ENCODE results near the gene OR51A2.
"Not testable (repeated sequence)": the region's sequence is repeated elsewhere in the genome, so short reads cannot be mapped to it uniquely, and the experiment has no call there.

OR51A2 gene, protein sequence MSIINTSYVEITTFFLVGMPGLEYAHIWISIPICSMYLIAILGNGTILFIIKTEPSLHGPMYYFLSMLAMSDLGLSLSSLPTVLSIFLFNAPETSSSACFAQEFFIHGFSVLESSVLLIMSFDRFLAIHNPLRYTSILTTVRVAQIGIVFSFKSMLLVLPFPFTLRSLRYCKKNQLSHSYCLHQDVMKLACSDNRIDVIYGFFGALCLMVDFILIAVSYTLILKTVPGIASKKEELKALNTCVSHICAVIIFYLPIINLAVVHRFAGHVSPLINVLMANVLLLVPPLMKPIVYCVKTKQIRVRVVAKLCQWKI

DNA sequence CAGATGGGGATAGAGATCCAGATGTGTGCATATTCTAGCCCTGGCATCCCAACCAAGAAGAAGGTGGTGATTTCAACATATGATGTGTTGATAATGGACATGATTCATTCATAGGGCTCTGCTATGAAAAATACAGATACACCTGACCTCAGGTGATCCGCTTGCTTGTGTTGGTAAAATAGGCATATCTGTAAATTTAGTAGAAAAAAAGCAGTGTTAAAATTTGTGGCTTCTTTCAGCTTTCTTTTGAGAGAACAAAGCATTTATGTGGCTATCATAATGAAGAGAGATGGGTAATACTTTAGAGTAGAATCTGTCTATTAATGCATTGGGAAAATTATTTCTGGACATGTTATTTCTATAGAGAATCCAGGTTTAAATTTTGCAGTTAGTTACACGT, at the start of gene OR51A2:
Gene OR51A2 (minus strand): TSS at position 101 of the 400 bp plus-strand sequence. CDS start 0 bp downstream, at position 101.
- DNase-seq, result not testable (repeated sequence)

DNA sequence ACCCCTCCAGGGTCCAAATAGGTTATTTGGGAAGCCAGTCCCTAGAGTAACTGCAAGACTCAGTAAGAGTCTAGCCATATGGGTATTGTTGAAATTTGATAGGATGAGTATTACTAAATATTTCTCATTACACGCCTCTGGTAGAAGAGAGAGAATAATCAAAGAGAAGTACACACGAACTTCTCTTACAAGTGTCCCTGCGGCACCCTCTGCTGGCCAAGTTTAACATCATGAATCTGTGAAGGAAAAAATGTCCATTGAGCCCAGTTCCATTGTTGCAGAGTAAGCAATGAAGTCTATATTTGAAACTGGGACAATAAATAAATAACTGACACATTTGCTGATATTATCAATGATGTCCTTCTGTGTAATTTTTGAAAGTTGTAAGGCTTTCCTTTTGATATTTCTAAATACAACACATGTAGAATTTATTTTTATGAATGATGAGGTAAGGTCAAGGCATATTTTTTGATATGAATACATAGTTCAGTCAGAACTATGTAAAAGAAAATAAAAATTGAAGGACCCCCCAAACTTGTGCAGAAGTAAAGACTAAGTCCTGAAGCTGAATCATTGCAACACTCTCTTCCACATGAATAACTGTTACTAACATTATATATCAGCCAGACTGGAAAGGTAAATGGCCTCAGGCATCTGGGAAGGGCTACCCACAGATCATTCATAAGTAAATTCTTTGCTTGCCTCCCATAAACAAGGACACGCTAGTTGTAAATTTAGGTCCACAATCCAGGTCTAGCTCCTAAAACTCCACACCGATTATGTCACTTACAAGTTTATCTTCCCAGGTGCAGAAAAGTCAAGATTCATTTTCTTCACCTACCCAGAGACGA, 49.1 kb upstream of the OR51A2 start:
- peak; percentile 82 for DNase-seq

DNA sequence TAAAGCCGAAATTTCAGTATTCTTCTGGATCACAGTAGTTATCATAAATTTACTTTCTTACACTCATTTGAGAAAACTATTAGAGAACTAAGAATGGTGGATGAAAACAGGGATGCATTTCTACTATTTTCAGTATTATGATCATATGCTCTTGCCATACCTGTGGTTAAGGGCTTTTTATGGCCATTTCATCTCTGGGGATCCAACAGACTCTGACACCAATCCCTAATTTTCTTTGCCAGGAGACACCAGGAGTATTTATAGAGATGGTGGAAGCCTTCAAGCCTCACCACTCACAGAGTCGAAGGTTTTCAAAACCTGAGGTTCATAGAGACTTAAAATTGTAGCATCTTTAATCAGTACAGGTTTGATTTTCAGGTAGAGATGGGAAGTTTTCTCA, 39.0 kb upstream of the OR51A2 start, which contains the start of gene OR51L1:
Gene OR51L1 (plus strand): TSS at position 301 of the 400 bp plus-strand sequence. CDS start 4,132 bp downstream, outside the sequence.
- DNase-seq, result no peak

DNA sequence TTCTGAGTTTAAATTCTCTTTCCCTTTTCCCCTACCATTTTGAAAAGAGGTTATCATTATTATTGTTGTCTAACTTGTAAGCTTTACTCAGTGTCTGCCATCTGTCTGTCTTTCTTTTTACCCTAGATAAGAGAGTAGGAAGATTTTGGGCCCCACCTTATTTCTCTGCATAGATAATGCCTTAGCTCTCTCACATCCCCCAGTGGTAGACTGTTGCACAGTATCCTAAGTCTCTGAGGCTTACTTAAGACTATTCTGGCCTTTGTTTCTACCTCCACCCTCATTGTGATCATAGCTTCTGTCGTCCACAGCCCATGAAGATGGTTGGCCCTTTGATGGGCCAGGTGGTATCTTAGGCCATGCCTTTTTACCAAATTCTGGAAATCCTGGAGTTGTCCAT, 35.5 kb upstream of the OR51A2 start:
- peak; percentile 71 for DNase-seq

DNA sequence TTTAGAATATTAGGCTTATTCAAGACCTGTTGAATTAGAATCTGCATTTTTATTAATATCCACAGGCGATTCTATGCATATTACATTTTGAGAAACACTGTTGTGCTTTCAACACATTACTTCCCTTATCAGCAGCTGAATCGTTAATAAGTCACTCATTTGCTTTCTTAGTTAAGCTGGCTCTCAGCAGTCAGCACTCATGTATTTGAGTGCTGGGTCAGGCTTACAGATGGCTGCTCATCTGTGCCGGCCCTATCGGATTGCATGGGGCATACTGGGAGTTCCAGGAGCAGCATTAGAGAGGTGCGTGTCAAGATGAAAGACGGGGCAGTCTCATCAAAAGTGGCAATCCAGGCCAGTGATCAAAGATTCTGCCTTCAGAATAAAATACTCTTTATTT, 28.3 kb upstream of the OR51A2 start:
- DNase-seq, result no peak

DNA sequence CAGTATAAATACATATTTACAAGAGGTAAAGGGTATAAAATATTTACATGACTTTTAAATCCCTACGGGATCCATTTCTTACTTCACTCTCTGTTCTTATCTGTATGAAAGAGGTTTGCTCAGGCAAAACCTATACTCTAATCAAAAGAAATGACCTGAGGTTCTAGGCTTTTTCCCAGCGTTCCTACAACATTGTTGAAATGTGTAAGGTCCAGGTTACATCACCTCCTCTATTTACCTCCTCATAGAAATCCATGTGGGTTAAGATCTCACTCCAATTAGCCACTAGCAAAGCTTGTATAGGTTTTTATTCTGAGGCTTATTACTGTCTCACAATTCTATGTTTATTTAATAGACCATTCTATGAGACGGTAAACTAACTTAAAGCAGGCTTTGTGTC, 27.2 kb upstream of the OR51A2 start:
- DNase-seq, result no peak

DNA sequence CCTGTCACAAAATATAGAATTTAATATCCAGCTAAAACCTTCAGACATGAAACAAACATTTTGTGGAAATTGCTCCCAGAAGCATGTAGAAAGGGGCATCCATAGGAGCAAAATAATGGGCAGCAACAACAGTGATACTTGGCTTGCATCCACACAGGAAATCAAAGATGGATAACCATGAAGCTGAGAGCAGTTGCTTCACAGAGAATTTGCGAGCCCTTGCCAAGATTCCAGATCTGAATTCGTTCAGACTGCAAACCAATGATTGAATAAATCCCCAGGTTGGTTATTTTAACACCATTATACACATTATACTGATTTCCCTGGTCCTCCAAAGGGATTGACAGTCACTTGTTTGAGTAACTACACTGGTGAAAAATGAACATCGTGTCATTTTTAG, 23.5 kb upstream of the OR51A2 start:
- DNase-seq, result no peak

DNA sequence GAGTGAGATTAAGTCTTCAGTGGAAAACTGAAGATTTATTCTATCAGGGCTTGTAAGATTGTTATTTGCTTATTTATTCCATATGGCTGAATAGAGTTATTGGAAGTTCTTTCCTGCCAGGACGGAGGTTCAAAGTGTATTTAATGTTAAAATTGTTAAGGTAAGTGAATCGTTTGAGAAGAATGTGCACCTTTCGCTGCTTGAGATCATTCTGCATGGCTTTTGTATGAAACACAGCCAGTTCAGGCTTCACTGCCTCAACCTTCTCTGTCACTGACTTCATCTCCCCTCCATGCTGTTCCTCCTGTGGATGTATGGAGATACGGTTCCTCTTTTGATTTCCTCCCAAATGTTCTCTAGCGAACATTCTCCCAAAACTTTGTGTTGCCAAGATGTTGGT, 19.9 kb upstream of the OR51A2 start:
- DNase-seq, result no peak

DNA sequence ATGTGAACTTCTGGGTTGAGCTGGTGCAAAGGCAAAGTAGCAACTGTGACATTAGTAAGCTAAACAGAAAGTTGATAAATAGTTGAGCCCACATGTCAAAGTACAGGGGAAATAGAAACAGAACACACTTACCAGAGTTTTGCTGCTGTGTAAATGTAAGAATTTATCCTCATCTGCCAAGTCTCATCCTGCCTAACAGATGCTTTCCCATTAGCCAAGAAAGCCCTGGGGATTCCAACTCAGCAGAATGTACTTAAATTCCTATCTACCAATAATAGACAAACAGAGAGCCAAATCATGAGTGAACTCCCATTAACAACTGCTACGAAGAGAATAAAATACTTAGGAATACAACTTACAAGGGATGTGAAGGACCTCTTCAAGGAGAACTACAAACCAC, 7.3 kb upstream of the OR51A2 start:
- no peak for DNase-seq

DNA sequence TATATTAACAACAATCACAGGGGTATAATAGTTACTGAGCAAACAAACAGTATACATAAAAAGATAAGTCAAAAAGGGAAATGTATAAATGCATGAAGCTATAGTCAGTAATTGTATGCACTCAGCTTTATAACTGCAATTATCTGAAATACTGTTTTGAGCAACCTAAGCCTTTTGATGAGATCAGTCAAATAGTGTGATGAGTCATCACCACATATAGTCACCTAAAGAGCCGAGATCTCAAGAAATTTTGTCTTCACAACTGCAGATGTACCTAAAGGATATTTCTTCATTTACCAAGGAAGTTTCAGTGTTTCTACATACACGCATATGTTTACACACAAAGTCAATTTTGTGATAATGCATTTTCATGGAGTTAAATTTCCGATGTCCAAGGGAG, 5.4 kb upstream of the OR51A2 start:
- no peak for DNase-seq

DNA sequence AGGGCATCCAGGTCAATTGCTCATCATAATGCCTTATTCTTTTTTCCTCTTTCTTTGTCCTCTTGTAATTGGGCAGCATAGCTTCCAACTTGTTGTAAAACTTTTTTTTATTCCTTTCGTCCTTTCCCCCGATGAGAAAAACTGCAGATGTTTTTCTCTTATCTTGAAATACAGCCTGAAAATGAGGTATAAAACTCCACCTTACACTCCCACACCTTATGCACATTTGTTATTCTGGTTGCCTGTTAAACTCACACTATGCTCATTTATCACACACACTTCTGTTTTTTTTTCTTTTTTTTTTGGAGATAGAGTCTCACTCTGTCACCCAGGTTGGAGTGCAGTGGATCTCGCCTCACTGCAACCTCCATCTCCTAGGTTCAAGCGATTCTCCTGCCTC, 1.9 kb upstream of the OR51A2 start:
- DNase-seq, result no peak

DNA sequence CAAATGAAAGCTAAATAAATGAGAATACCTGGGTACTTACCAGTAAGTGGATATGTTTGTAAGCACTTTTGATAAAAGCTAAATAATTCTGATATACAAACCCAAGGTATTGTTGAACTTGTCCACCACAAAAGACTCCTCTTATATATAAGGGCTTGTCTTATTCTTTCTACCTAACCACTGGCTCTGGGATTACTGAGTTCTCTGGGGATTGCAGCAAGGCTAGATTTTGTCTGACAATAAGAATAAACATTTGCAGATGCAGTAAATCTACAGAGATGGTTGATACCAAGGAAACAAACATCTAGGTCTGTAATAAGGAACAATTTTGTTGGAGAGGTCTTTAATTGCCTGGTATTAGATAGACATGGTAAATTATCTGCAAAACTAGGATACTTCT, 8.0 kb downstream of the OR51A2 start, which contains the start of gene OR51A4:
Gene OR51A4 (minus strand): TSS at position 101 of the 400 bp plus-strand sequence. CDS start 505 bp downstream, outside the sequence.
- DNase-seq, result no peak

DNA sequence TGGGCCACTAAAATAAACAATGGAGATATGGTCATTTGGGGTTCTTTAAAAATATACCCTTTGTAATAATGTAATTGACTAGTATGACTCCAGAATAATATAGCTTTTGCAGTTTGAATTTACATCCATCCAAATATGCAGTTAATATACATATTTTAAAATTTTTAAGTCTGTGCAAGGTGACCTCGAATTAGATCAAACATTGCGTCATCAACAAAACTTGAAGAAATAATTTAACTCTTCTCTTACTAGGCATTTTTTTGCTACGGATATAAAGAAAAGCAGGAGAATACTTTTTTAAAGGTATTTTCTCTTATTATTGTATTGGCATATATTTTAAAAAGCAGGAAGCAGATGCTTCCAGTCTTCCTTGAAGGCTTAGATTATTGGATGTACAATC, 18.8 kb downstream of the OR51A2 start:
- DNase-seq, result no peak

DNA sequence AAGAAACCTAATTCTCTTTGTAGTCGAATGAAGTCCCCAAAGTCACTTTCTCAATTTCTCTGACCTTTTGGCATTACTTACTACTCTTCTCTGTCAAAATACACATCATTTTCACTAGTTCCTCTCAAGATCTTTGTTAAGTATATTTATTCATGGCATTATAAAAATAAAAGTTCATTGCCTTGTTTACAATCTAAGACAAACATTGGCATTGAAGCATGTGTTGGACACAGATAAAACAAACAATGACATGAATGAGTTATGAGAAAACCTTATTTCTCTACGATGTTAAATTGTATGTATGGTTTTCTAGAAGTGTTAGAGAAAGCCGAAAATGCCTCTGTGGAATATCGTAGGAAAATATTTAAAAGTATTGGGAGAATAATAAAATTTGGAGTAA, 22.8 kb downstream of the OR51A2 start:
- no peak for DNase-seq

DNA sequence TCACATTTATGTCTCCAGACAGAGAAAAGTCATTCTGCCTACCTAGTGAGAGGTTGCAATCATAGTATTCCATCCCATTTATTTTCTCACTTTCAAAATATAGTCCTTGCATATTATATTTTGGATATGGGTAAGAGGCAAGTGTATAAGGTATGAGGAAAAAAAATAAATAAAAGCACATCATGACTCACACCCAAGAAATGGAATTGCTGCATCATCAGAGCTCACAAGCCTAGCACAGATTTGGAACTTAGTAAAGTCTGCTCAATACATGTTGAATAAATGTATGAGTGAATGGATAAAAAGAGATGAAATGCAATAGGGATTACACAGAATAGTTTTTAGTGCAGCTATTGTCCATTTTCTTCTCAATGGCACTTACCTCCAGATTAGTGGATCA, 28.9 kb downstream of the OR51A2 start:
- DNase-seq, result no peak

DNA sequence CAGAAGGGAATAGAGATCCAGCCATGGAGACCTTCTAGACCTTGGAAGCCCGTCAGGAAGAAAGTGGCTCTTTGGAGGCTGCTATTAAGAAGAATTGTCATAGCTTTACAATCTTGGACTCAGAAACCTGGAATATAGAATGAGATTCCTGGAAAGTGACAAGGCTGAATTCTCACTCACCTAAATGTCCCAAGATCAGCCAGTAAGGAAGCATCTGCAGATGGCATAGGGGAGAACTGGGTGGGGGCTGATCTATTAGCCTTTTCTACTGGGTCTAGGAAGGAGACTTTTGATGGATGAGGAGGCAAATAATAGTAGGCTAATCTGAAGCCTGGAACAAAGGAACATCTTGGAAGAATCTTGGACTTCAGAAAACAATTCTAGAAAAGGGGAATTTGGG, 31.3 kb downstream of the OR51A2 start, which contains the start of gene OR51G1:
Gene OR51G1 (minus strand): TSS at position 101 of the 400 bp plus-strand sequence. CDS start 0 bp downstream, at position 101.
- DNase-seq, result no peak

DNA sequence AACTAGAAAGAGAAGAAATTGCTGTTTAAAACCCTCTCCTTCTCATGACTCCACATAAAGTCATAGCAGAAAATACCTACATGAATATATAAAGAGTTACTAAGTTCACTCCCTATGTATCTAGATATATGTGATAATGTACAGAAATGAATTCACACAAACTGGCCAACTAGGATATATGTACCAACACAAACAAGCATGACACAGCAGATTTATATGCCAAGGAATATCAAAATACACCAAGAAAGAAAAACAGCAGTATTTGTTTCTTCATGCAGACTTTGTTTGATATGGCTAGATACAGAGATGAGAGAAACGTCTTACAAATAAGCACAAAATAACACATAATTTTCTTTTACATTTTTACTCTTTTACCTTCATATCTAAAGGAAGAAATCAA, 33.2 kb downstream of the OR51A2 start:
- no peak for DNase-seq

DNA sequence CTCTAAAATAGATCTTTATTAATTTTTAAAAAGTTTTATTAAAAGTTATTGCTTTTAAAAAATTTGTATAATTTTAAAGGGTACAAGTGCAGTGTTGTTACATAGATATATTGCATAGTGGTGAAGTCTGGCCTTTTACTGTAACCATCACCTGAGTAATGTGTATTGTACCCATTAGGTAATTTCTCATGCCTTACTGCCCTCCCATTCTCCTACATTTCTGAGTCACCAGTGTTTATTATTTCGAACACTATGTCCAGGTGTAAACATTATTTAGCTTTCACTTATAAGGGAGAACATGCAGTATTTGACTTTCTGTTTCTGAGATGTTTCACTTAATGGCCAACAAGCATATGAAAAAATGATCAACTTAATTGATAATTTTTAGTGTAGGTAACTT, 33.7 kb downstream of the OR51A2 start:
- no peak for DNase-seq

DNA sequence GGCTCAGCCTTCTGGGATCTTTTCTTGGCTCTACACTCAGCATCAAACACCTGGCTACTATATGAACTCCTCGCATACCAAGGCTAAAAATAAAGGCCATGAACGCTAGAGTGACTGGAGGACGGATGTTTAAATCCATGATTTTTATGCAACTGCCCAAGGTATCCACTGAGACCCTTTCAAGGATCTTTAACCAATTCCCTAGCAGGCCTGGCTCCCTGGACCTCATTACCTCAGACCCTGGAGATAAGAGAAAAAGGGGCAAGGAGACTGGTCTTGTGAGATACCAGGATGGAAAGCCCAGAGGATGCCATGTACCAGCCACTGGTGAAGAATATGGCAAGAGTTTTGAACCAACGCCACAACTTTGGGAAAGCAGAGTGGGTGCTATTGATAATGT, 36.3 kb downstream of the OR51A2 start, which contains the start of gene OR51G2:
Gene OR51G2 (minus strand): TSS at position 101 of the 400 bp plus-strand sequence. CDS start 3,687 bp downstream, outside the sequence.
- DNase-seq, result no peak

DNA sequence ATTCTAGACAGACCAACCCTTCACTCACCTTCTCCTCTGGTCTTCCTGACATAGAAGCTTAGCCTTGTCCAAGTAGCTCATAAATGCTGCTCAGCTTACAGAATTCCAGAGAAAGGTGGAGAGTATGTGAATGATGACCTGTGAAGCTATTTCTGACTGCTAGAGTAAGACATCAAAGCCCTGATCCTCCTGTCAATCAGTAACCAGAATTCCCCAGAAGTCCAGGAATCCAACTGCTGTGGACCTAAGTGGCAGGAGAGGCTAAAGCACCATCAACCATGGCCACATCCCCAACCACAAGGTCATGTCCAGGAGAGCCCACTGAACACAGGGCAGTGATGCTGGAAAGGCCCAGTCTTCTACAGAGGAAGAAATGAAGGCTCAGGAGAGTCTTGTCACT, 38.9 kb downstream of the OR51A2 start:
- DNase-seq, result no peak

All from hematopoietic multipotent progenitor cell treated with erythropoietin and hydrocortisone succinate and interleukin-3 and kit ligand, for 4 days (in vitro differentiated cells).